Small intestine (tissue), 7 donors: ENCODE results near the gene IFT27. TPM values are rescaled to one million over a fixed set of nuclear protein-coding genes. Genes with fewer than 3 reads are reported as not detected.
A peak's percentile ranks its signal among the peaks of the same experiment; 100 is the strongest.

Experiments used
- DNase-seq, 2 donors: peaks; one replicate each; pipeline versions ENCODE4 v3.0.0 to v3.0.0-alpha.2; 2013
- FAIRE-seq: peaks from 2 replicates; lab custom pipeline; 2012; peaks lifted over from hg19 to GRCh38; lab: Jason Lieb, UNC
- H3K27ac ChIP-seq, 3 donors: one replicate each; pipeline ENCODE4 v1.5.1; 2013; ENCODE audit warnings: low read length in 2 of 3, mild to moderate bottlenecking in 2 of 3, control low read depth in 1 of 3, inconsistent platforms in 1 of 3, low read depth in 1 of 3, moderate library complexity in 1 of 3
- H3K27me3 ChIP-seq, 3 donors: one replicate each; pipeline ENCODE4 v1.6.1; 2013; ENCODE audit warnings: low read length in 3 of 3, inconsistent platforms in 1 of 3; ENCODE audit not compliant: control insufficient read depth in 3 of 3, insufficient read depth in 3 of 3
- H3K36me3 ChIP-seq, 3 donors: one replicate each; pipeline ENCODE4 v1.6.1; 2013; ENCODE audit warnings: low read length in 3 of 3, inconsistent platforms in 1 of 3, low read depth in 1 of 3, mild to moderate bottlenecking in 1 of 3, moderate library complexity in 1 of 3; ENCODE audit not compliant: control insufficient read depth in 3 of 3, insufficient read depth in 2 of 3
- H3K4me1 ChIP-seq, 3 donors: one replicate each; pipeline ENCODE4 v1.6.1; 2013; ENCODE audit warnings: low read length in 2 of 3, inconsistent platforms in 1 of 3, low read depth in 1 of 3, mild to moderate bottlenecking in 1 of 3, moderate library complexity in 1 of 3; ENCODE audit not compliant: control insufficient read depth in 3 of 3, insufficient read depth in 2 of 3
- H3K4me3 ChIP-seq, 3 donors: one replicate each; pipeline ENCODE4 v1.5.1; 2013; ENCODE audit warnings: low read length in 3 of 3, control low read depth in 1 of 3, inconsistent platforms in 1 of 3, low read depth in 1 of 3, mild to moderate bottlenecking in 1 of 3, moderate library complexity in 1 of 3
- H3K9me3 ChIP-seq, 2 donors: one replicate each; pipeline ENCODE4 v1.6.1; 2013; ENCODE audit warnings: low read depth in 1 of 2, low read length in 1 of 2; ENCODE audit not compliant: control insufficient read depth in 2 of 2, insufficient read depth in 1 of 2
- WGBS, 3 donors: extraction: QIAGEN DNeasy Blood & Tissue Kit; methylation state at CpG; one replicate each; pipeline ENCODE4 v1.1.7; 2013; 5-methylcytosine and 5-hydroxymethylcytosine counted together
- polyA plus RNA-seq, 4 donors: library from polyadenylated mRNA; stranded (reverse) in 3 of 4; unstranded in 1 of 4; fragments of 200-250 nt in 3 of 4; fragments of 120-200 nt in 1 of 4; gene quantifications; one replicate each; pipeline versions ENCODE4 v1.2.1 to v1.2.3, GENCODE V29; 2013
- donor health status: healthy with polysubstance abuse.
- donor health status: control.
- donor health status: control.
- donor health status: Bipolar disorder and iron deficiency.
- donor health status: healthy.

Gene IFT27
- polyA plus RNA-seq, 4 donors, result 21.9 to 29.5 (median 26.5) TPM

DNA sequence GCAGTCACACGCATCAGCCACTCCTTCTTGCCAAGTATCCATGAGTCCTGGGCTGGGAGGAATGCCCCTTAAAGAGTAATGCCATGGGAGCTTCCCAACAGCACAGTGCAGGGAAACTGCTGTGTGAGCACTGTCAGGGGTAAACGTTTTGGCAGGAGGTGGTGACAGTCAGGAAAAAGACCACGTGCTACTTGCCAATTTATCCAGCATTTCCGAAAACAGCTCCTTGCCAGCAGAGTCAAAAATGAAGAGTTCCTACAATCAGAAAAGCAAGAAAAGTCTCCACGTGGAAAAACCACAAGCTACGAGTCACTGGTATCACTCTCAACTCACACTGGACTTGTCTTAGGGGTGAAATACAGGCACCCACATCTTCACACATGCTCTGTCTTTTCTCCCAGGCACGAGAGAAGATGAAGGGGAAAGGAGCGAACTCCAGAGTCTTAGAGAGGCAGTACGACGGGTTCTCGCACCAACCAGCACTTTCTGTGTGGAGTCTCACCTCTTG is 9.9 kb downstream of the IFT27 start:
- H3K36me3 ChIP-seq, result peaks cover 0 to 43% (median 0%) of the 10 kb centered on the region in 3 donors
- peaks cover 0 to 5% (median 0%) of the 10 kb centered on the region in 3 donors for H3K4me1 ChIP-seq
- FAIRE-seq, result no peak
- 83 to 88% (median 86%) methylated on average over 11 of the region's 11 CpGs for WGBS, 3 donors
- H3K27ac ChIP-seq, result no peak overlapping the region
- DNase-seq, result no peak
- H3K4me3 ChIP-seq, result no peak overlapping the region
- no peaks in the 10 kb centered on the region for H3K27me3 ChIP-seq
- no peaks in the 10 kb centered on the region for H3K9me3 ChIP-seq

DNA sequence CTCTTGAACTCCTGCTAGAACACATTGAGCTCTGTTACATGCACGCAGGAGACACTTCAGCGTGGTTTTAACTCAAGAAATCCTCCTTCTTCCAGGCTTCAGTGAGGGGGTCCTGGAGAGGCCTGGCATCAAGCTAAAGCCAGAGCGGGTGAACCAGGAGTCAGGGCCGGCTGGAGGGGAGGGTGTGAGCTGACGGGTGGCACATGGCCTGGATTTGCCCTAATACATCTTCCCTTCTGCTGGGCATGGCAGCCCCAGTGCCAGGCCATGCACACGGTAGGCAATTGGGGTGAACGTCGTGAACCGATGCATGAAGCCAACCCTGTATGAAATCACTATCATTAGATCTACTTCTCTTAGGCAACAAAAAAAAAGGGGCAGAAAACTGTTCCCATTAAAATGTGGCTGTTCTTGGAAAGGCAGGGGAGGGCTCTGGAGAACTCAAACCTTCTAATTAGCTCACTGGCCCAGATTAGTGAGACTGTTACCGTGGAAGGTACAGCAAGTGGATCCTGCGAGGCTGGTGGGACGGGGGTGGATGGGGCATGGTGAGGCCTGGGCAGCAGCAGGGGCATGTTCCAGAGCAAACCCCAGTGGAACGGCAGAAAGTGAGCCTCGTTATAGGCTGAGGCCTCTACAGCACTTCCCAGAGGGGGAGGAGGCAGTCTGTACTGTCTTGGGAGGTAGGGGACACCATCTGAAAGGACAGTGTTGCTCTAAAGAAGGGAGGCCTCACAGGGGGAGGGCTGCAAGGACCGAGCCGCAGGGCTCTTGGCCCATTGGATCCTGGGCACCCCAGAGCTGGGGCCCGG is 10.6 kb downstream of the IFT27 start:
- Histone ChIP-seq H3K36me3 (peaks cover 0 to 45% (median 0%) of the 10 kb centered on the region in 3 donors), H3K9me3 (no peaks in the 10 kb centered on the region), H3K27me3 (no peaks in the 10 kb centered on the region), H3K4me1 (peaks cover 0 to 5% (median 0%) of the 10 kb centered on the region in 3 donors), H3K27ac (no peak overlapping the region), H3K4me3 (no peak overlapping the region)
- DNase-seq, result no peak
- WGBS, 3 donors, result 92 to 95% (median 93%) methylated on average over 17 of the region's 17 CpGs
- no peak for FAIRE-seq

DNA sequence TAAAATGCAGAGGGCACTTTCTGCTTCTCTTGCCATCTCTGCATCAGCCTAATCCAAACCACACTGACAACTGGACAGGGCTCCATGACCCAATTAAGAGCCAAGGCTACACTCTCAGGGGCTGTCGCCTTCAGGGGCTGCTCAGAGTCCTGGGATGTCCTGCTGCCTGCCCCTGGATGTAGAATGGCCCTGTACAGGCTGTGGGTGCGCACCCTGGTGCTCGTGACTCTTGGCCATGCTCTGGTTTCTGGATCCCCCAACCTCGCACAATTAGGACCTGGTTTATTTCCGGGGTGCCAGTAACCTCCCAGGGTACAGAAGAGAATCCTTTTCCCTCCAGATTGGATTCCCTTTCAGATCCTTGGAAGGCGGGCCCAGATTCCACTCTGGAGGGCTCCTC is 11.3 kb downstream of the IFT27 start:
- Histone ChIP-seq H3K27me3 (no peaks in the 10 kb centered on the region), H3K27ac (no peak overlapping the region), H3K36me3 (peaks cover 0 to 46% (median 0%) of the 10 kb centered on the region in 3 donors), H3K9me3 (no peaks in the 10 kb centered on the region), H3K4me1 (peaks cover 0 to 5% (median 0%) of the 10 kb centered on the region in 3 donors), H3K4me3 (no peak overlapping the region)
- DNase-seq (no peak), FAIRE-seq (no peak)
- WGBS, 3 donors, result 89 to 94% (median 94%) methylated on average over 6 of the region's 6 CpGs

DNA sequence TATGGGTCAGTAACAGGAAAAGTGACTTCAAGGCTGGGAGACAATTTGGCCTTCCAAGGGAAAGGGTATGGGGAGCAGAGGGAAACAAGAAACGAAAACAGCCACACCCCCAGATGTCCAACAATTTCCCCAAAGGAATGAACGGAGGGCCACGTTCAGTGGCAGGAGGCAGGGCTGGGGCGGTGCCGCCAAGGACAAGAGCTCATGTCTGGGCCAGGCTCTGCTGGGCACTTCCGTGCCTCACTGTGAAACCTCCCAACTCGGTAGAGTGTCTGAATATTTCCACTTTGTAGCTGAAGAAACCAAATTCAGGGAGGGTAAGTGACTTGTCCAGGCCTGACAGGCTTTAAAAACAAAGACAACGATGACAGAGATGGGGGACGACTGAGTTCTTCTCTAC is 11.9 kb downstream of the IFT27 start:
- Histone ChIP-seq H3K27ac (peak overlapping the region in 1 of 3 donors; percentile 57), H3K36me3 (peaks cover 0 to 46% (median 0%) of the 10 kb centered on the region in 3 donors), H3K4me1 (peaks cover 0 to 5% (median 0%) of the 10 kb centered on the region in 3 donors), H3K4me3 (no peak overlapping the region), H3K27me3 (no peaks in the 10 kb centered on the region), H3K9me3 (no peaks in the 10 kb centered on the region)
- 79 to 88% (median 83%) methylated on average over 9 of the region's 9 CpGs for WGBS, 3 donors
- DNase-seq (no peak), FAIRE-seq (no peak)

DNA sequence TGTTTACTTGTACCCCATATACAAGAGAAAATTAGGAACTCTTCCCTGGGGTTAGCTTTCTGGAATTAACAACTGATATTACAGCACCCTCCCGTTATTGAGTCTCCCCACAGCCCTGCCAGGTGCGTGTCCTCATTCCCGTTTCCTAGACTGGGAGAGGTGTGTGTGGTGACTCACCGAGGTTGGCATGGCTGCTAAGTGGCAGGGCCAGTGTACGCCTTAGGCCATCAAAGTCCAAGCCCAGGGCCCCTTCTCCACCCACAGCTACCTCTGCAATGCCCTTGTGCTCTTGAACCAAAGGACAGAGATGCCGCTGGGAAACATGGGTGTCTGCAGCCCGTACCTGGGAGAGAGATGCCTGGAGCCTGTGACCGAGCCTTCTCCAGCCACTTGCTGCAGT is 12.3 kb downstream of the IFT27 start:
- Histone ChIP-seq H3K9me3 (no peaks in the 10 kb centered on the region), H3K4me1 (peaks cover 0 to 5% (median 0%) of the 10 kb centered on the region in 3 donors), H3K27me3 (no peaks in the 10 kb centered on the region), H3K36me3 (peaks cover 0 to 44% (median 0%) of the 10 kb centered on the region in 3 donors), H3K4me3 (no peak overlapping the region), H3K27ac (peak overlapping the region in 1 of 3 donors; percentile 57)
- 23 to 76% (median 50%) methylated on average over 8 of the region's 8 CpGs for WGBS, 3 donors
- FAIRE-seq (no peak), DNase-seq (peak in 1 of 2 donors; percentile 90)

DNA sequence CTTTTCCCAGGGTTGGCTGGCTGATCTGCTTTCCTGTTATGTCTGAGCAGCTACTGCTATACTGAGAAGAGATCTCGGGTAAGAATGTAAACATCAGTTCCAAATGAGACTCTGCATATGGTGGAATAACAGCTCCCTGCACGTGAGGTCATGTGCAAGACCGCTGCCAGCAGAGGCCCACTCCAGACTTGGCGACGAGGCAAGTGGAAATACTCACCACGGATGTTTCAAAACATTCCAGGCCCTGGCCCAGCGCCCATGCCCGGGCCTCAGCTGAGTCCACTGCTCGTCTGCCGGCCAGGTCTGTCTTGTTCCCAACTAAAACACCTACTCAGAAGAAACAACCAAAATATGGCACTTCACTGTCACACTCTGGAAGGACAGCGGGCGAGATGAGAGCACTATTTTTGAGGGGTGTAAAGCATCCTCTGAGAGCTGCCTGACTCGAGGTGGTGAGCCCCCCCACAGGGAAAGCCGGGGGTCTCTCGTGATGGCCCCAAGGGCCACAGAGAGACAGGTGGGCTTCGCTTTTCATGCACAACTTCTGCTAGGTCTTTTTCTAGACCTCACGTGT is 13.1 kb downstream of the IFT27 start:
- DNase-seq (peak in 1 of 2 donors; percentile 12), FAIRE-seq (no peak)
- no peak overlapping the region for H3K4me3 ChIP-seq
- peaks cover 0 to 44% (median 0%) of the 10 kb centered on the region in 3 donors for H3K36me3 ChIP-seq
- WGBS, 3 donors, result 80 to 90% (median 88%) methylated on average over 17 of the region's 17 CpGs
- H3K4me1 ChIP-seq, result peaks cover 0 to 5% (median 0%) of the 10 kb centered on the region in 3 donors
- no peaks in the 10 kb centered on the region for H3K9me3 ChIP-seq
- no peak overlapping the region for H3K27ac ChIP-seq
- H3K27me3 ChIP-seq, result no peaks in the 10 kb centered on the region

DNA sequence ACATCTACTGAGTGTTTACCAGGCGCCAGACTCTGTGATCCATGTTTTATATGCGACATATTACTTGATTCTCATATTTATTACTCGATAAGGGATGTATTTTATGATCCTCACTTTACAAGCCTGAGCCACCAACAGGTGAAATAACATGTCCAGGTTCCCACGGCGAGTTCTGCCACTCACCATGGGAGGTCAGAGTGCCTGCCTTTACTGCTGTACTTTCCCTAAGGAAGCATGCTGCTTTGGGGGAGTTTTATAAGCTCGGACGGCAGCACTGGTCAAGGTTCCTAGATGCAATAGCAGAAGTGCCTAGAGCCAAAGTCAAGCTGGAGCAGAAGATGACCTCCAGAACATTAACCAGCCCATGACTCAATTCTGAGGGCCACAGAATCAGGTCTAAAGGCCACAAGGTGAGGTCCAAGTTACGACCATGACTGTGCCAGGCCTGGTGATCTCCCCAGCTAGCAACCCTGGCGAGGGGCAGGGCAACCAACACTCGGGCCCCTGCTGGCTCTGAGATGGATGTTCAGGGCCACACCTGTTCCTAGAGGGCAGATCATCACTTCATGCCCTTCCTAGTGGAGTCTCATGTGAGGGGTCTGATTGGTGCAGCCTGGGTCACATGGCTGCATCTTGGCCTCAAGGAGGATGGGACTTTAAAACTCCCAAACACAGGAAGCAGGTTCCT is 14.2 kb downstream of the IFT27 start:
- no peak overlapping the region for H3K27ac ChIP-seq
- FAIRE-seq, result no peak
- peak in 1 of 2 donors; percentile 60 for DNase-seq

DNA sequence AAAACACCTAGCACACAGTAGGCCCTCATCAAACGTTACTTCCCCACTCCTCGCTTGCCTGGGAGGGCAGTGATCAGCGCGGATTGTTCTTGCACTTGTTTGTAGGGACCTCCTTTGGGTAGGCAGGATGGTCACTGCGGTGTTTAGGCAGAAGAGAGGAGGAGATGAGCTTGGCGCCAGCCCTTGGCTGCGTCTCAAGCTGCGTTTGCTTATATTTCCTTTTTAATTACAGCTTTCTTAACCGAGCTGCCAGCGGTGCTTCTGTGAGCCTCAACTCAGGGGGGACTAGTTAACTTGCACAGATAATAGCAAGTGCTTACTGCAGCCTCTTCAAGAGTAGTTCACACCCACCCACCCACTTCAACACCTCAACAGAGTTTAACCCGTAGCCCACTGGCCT is 15.1 kb downstream of the IFT27 start:
- 75 to 81% (median 78%) methylated on average over 10 to 11 of the region's 11 CpGs for WGBS, 3 donors
- no peak overlapping the region for H3K27ac ChIP-seq

More for the DNA sequence above, 14.2 kb downstream of the IFT27 start:
- H3K27me3 ChIP-seq, result no peaks in the 10 kb centered on the region
- no peaks in the 10 kb centered on the region for H3K9me3 ChIP-seq
- 56 to 89% (median 70%) methylated on average over 10 of the region's 10 CpGs for WGBS, 3 donors
- H3K36me3 ChIP-seq, result peaks cover 0 to 35% (median 0%) of the 10 kb centered on the region in 3 donors
- H3K4me1 ChIP-seq, result peaks cover 0 to 5% (median 0%) of the 10 kb centered on the region in 3 donors
- H3K4me3 ChIP-seq, result no peak overlapping the region

More for the DNA sequence above, 15.1 kb downstream of the IFT27 start:
- peaks cover 0 to 27% (median 0%) of the 10 kb centered on the region in 3 donors for H3K36me3 ChIP-seq
- DNase-seq (no peak), FAIRE-seq (no peak)
- H3K4me1 ChIP-seq, result peaks cover 0 to 5% (median 0%) of the 10 kb centered on the region in 3 donors
- no peak overlapping the region for H3K4me3 ChIP-seq
- H3K27me3 ChIP-seq, result peaks cover 0 to 4% (median 0%) of the 10 kb centered on the region in 3 donors
- H3K9me3 ChIP-seq, result no peaks in the 10 kb centered on the region
